Neural progenitor cell (in vitro differentiated cells): ENCODE measurements around the gene HOXA13.

Experiments used
- CTCF ChIP-seq: fragments of 200-600 bp; sonication (generic); IDR thresholded peaks from 2 replicates; pipeline ENCODE4 v1.5.1; 2017; ENCODE audit warnings: antibody characterized with exemption, mild to moderate bottlenecking
- EZH2 ChIP-seq: fragments of 200-600 bp; sonication (generic); IDR thresholded peaks from 2 replicates; pipeline ENCODE4 v1.6.1; 2017; ENCODE audit warnings: antibody characterized with exemption, mild to moderate bottlenecking, moderate library complexity
- EZH2phosphoT487 ChIP-seq: fragments of 200-600 bp; sonication (generic); IDR thresholded peaks from 2 replicates; pipeline ENCODE4 v1.6.1; 2017; ENCODE audit warnings: antibody characterized with exemption

DNA sequence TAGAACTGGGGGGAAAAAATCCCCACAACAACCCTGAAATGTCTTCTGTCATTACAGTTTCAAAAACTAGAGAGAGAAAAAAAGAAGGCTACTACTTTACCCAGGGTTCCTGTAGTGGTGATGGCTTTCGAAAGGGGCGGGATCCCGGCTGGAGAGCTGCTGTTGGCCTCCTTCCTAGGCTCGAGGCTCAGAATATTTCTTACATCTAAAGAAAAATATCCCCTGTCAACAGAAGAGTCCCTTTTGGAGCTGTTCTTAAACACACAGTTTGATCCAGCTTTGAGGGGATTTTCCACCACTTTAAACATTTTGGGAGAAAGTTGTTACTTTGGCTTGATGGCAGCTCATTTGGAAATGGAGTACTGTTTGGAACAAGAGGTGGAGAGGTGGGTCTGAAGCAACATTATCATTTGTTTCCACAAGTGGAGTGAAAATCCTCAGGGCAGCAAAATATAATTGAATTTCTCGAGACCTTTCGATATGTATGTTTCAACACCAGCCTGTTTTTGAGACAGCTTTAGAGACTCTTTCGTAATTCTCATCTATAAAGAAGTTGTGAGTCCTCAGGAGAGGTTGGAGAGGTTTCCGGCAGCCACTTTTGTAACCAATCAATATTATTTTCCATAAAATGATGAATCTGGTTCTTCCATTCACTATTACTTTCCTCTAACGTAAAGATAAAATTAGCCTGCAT, 5.1 kb downstream of the HOXA13 start:
- TF ChIP-seq CTCF (no peak), EZH2 (no peak), EZH2phosphoT487 (no peak)
